Stimulated activated CD8-positive, alpha-beta memory T cell treated with anti-CD3 and anti-CD28 coated beads, Interleukin-12 subunit alpha, Interleukin-12 subunit beta, amount 100 ng/mL, for 1 hour (primary cell): ENCODE measurements around the gene STARD7.
"Not testable (repeated sequence)": the region's sequence is repeated elsewhere in the genome, so short reads cannot be mapped to it uniquely, and the experiment has no call there.

Experiments
- DNase-seq: peaks from one replicate; pipeline ENCODE4 v3.0.0-alpha.2; 2020; ENCODE audit warnings: low read depth

Gene STARD7

GRCh38 chr2:96236882-96237281 is 28.3 kb upstream of the STARD7 start:
- DNase-seq: no peak

GRCh38 chr2:96233880-96234316 is 25.3 kb upstream of the STARD7 start:
- no peak for DNase-seq

- DNase-seq: no peak
Measured at GRCh38 chr2:96233436-96233835, 24.8 kb upstream of the STARD7 start.

- no peak for DNase-seq
Measured at GRCh38 chr2:96231316-96231715, 22.7 kb upstream of the STARD7 start.

GRCh38 chr2:96225016-96225533 is 16.4 kb upstream of the STARD7 start:
- no peak for DNase-seq

- not testable (repeated sequence) for DNase-seq
Measured at GRCh38 chr2:96221106-96221505, 12.5 kb upstream of the STARD7 start.

GRCh38 chr2:96219959-96220358 is 11.3 kb upstream of the STARD7 start:
- DNase-seq: not testable (repeated sequence)

- DNase-seq: no peak
Measured at GRCh38 chr2:96218508-96219131, 10.0 kb upstream of the STARD7 start.

- no peak for DNase-seq
Measured at GRCh38 chr2:96214554-96214953, 5.9 kb upstream of the STARD7 start.

GRCh38 chr2:96213379-96213778 is 4.8 kb upstream of the STARD7 start:
- no peak for DNase-seq

- no peak for DNase-seq
Measured at GRCh38 chr2:96212339-96212738, 3.7 kb upstream of the STARD7 start.

GRCh38 chr2:96209729-96210085 is 1.1 kb upstream of the STARD7 start:
- DNase-seq: no peak

- no peak for DNase-seq
Measured at GRCh38 chr2:96209011-96209728, 543 bp upstream of the STARD7 start.

GRCh38 chr2:96207774-96208142 is 869 bp downstream of the STARD7 start:
- DNase-seq: no peak

GRCh38 chr2:96207073-96207773 is 1.4 kb downstream of the STARD7 start:
- DNase-seq: no peak

- DNase-seq: no peak
Measured at GRCh38 chr2:96205888-96206287, 2.7 kb downstream of the STARD7 start.

- DNase-seq: no peak
Measured at GRCh38 chr2:96204836-96205624, 3.6 kb downstream of the STARD7 start.

- no peak for DNase-seq
Measured at GRCh38 chr2:96203130-96204028, 5.2 kb downstream of the STARD7 start.

GRCh38 chr2:96202152-96202854 is 6.3 kb downstream of the STARD7 start:
- DNase-seq: no peak

- no peak for DNase-seq
Measured at GRCh38 chr2:96201338-96201737, 7.3 kb downstream of the STARD7 start.

- no peak for DNase-seq
Measured at GRCh38 chr2:96198921-96199320, 9.7 kb downstream of the STARD7 start.
